ENCODE results near the gene CENPO. TPM values are rescaled to one million over a fixed set of nuclear protein-coding genes. Genes with fewer than 3 reads are reported as not detected.

CENPO gene
- total RNA-seq, 1 experiment from 2014 or later: 27.9 TPM

GRCh38 chr2:24768013-24768412 lies 25.2 kb upstream of the CENPO start:
- intact Hi-C loops (cut with micrococcal nuclease): no loop called here
- H3K4me3 ChIP-seq (replicated peaks in 1 of 2; ENCODE audit: low read depth in 1 of 2, low read length in 2 of 2): no peak overlapping the region
- ChIA-PET CTCF (no interaction called here), RAD21 (ENCODE audit: low non-redundant PET in 1 of 2, low total read pairs in 2 of 2, uncharacterized antibody in 2 of 2, unreplicated experiment in 2 of 2) (no interaction called here), POLR2A (no interaction called here)
- ATAC-seq: no peak
- no peak overlapping the region for H3K4me2 ChIP-seq (ENCODE audit: low read length)
- H2AFZ ChIP-seq (ENCODE audit: low read depth, low read length, poor library complexity, severe bottlenecking): no peak overlapping the region
- H3K36me3 ChIP-seq (ENCODE audit: control insufficient read depth in 1 of 2, insufficient read depth in 2 of 2, low read length in 2 of 2): no peaks in the 10 kb centered on the region
- H3K27ac ChIP-seq (ENCODE audit: low read depth, low read length): no peak overlapping the region
- BruUV-seq (replicated peaks): no TSS peak
- H3K27me3 ChIP-seq (ENCODE audit: insufficient read depth, low read length): no peaks in the 10 kb centered on the region
- TF ChIP-seq ZFX (IDR thresholded peaks at IDR 0.05): no peak
- TF ChIP-seq CBX3 (IDR thresholded peaks at IDR 0.05; ENCODE audit: low read depth): no peak
- no peak for TF ChIP-seq FOSL1 (IDR thresholded peaks at IDR 0.05; ENCODE audit: low read depth)
- no peak for TF ChIP-seq ZBTB33 (IDR thresholded peaks at IDR 0.05; ENCODE audit: extremely low read depth, insufficient replicate concordance, low read length)
- TF ChIP-seq YY1 (IDR thresholded peaks at IDR 0.05; ENCODE audit: extremely low read depth, insufficient replicate concordance, low read depth, low read length): no peak
- no peak for TF ChIP-seq ATF3 (IDR thresholded peaks at IDR 0.05)
- no peak for TF ChIP-seq SIN3A (IDR thresholded peaks at IDR 0.05; ENCODE audit: low read depth)
- peaks cover 6 to 20% of the 10 kb centered on the region in 2 experiments; a peak in 3 of 4 replicates for H3K4me1 ChIP-seq (ENCODE audit: control insufficient read depth in 1 of 2, insufficient read depth in 2 of 2, low read length in 2 of 2)
- no peaks in the 10 kb centered on the region for H3K79me2 ChIP-seq (ENCODE audit: insufficient read depth, low read length)
- DNase-seq (ENCODE audit: low read depth, low spot score): no peak
- no peak overlapping the region for H3K9ac ChIP-seq (ENCODE audit: low read length)
- no peaks in the 10 kb centered on the region for H3K9me3 ChIP-seq (ENCODE audit: control insufficient read depth in 1 of 2, insufficient read depth in 1 of 2, low read depth in 1 of 2, low read length in 2 of 2)
- no peaks in the 10 kb centered on the region for H3K9me2 ChIP-seq (ENCODE audit: insufficient read depth)
- no peaks in the 10 kb centered on the region for H4K20me1 ChIP-seq (ENCODE audit: insufficient read depth)

GRCh38 chr2:24768601-24769000 lies 24.6 kb upstream of the CENPO start:
- TF ChIP-seq JUND (IDR thresholded peaks at IDR 0.05): no peak

More at GRCh38 chr2:24768601-24769000, 24.6 kb upstream of the CENPO start:
- Histone ChIP-seq H3K79me2 (ENCODE audit: insufficient read depth, low read length) (no peaks in the 10 kb centered on the region), H3K27me3 (ENCODE audit: insufficient read depth, low read length) (no peaks in the 10 kb centered on the region), H3K27ac (ENCODE audit: low read depth, low read length) (no peak overlapping the region), H3K4me3 (replicated peaks in 1 of 2; ENCODE audit: low read depth in 1 of 2, low read length in 2 of 2) (no peak overlapping the region), H3K4me2 (ENCODE audit: low read length) (no peak overlapping the region), H3K9ac (ENCODE audit: low read length) (no peak overlapping the region), H3K9me2 (ENCODE audit: insufficient read depth) (no peaks in the 10 kb centered on the region), H3K9me3 (ENCODE audit: control insufficient read depth in 1 of 2, insufficient read depth in 1 of 2, low read depth in 1 of 2, low read length in 2 of 2) (no peaks in the 10 kb centered on the region), H3K4me1 (ENCODE audit: control insufficient read depth in 1 of 2, insufficient read depth in 2 of 2, low read length in 2 of 2) (peaks cover 6 to 20% of the 10 kb centered on the region in 2 experiments; a peak in 3 of 4 replicates), H4K20me1 (ENCODE audit: insufficient read depth) (no peaks in the 10 kb centered on the region), H2AFZ (ENCODE audit: low read depth, low read length, poor library complexity, severe bottlenecking) (no peak overlapping the region), H3K36me3 (ENCODE audit: control insufficient read depth in 1 of 2, insufficient read depth in 2 of 2, low read length in 2 of 2) (no peaks in the 10 kb centered on the region)
- DNase-seq (ENCODE audit: low read depth, low spot score) (no peak), ATAC-seq (no peak)
- CTCF ChIA-PET: no interaction called here
- RAD21 ChIA-PET (ENCODE audit: low non-redundant PET in 1 of 2, low total read pairs in 2 of 2, uncharacterized antibody in 2 of 2, unreplicated experiment in 2 of 2): no interaction called here
- no TSS peak for BruUV-seq (replicated peaks)
- intact Hi-C loops (cut with micrococcal nuclease): no loop called here
- POLR2A ChIA-PET: no interaction called here
